ENCODE data around the gene MRPS9.

MRPS9 gene

GRCh38 chr2:105071379-105071778 is 33.5 kb downstream of the MRPS9 start:
- Histone ChIP-seq H3K36me3 (no peaks in the 10 kb centered on the region), H3K9me3 (no peaks in the 10 kb centered on the region), H3K4me3 (ENCODE audit: low read depth, low read length) (no peak overlapping the region), H3K4me1 (no peaks in the 10 kb centered on the region), H3K27me3 (no peaks in the 10 kb centered on the region)
- DNase-seq, result no peak
- TF ChIP-seq CTCF (IDR thresholded peaks at IDR 0.05; ENCODE audit: low read depth, low read length), result no peak

- Histone ChIP-seq H3K4me3 (ENCODE audit: low read depth, low read length) (no peak overlapping the region), H3K4me1 (no peaks in the 10 kb centered on the region), H3K36me3 (no peaks in the 10 kb centered on the region), H3K27me3 (no peaks in the 10 kb centered on the region), H3K9me3 (no peaks in the 10 kb centered on the region)
- no peak for TF ChIP-seq CTCF (IDR thresholded peaks at IDR 0.05; ENCODE audit: low read depth, low read length)
- no peak for DNase-seq
These were observed 34.2 kb downstream of the MRPS9 start for GRCh38 chr2:105072039-105072438.

- no peak for TF ChIP-seq CTCF (IDR thresholded peaks at IDR 0.05; ENCODE audit: low read depth, low read length)
- no peaks in the 10 kb centered on the region for H3K9me3 ChIP-seq
- no peaks in the 10 kb centered on the region for H3K36me3 ChIP-seq
- no peaks in the 10 kb centered on the region for H3K27me3 ChIP-seq
- DNase-seq, result no peak
- H3K4me1 ChIP-seq, result no peaks in the 10 kb centered on the region
- no peak overlapping the region for H3K4me3 ChIP-seq (ENCODE audit: low read depth, low read length)
These were observed 35.7 kb downstream of the MRPS9 start for GRCh38 chr2:105073591-105073990.

- no peak overlapping the region for H3K4me3 ChIP-seq (ENCODE audit: low read depth, low read length)
- H3K36me3 ChIP-seq, result no peaks in the 10 kb centered on the region
- no peaks in the 10 kb centered on the region for H3K27me3 ChIP-seq
- no peaks in the 10 kb centered on the region for H3K9me3 ChIP-seq
- DNase-seq, result no peak
- no peaks in the 10 kb centered on the region for H3K4me1 ChIP-seq
- TF ChIP-seq CTCF (IDR thresholded peaks at IDR 0.05; ENCODE audit: low read depth, low read length), result no peak
These were observed 38.3 kb downstream of the MRPS9 start for GRCh38 chr2:105076121-105076520.

- no peaks in the 10 kb centered on the region for H3K9me3 ChIP-seq
- no peak for TF ChIP-seq CTCF (IDR thresholded peaks at IDR 0.05; ENCODE audit: low read depth, low read length)
- no peak overlapping the region for H3K4me3 ChIP-seq (ENCODE audit: low read depth, low read length)
- no peaks in the 10 kb centered on the region for H3K27me3 ChIP-seq
- no peak for DNase-seq
- H3K36me3 ChIP-seq, result no peaks in the 10 kb centered on the region
- no peaks in the 10 kb centered on the region for H3K4me1 ChIP-seq
These were observed 41.1 kb downstream of the MRPS9 start for GRCh38 chr2:105078906-105079495.

GRCh38 chr2:105080461-105080860 is 42.6 kb downstream of the MRPS9 start:
- H3K9me3 ChIP-seq, result no peaks in the 10 kb centered on the region
- no peak for TF ChIP-seq CTCF (IDR thresholded peaks at IDR 0.05; ENCODE audit: low read depth, low read length)
- no peaks in the 10 kb centered on the region for H3K27me3 ChIP-seq
- no peaks in the 10 kb centered on the region for H3K36me3 ChIP-seq
- H3K4me3 ChIP-seq (ENCODE audit: low read depth, low read length), result no peak overlapping the region
- no peaks in the 10 kb centered on the region for H3K4me1 ChIP-seq
- no peak for DNase-seq
